HG02623 (cell line): ENCODE results near the gene TBC1D25.

Source experiments
- ATAC-seq: cut with Tn5 transposase; IDR thresholded peaks from one replicate; pipeline ENCODE4 v1.9.1; 2021; ENCODE audit warnings: moderate library complexity; ENCODE audit not compliant: unreplicated experiment

Gene TBC1D25

DNA sequence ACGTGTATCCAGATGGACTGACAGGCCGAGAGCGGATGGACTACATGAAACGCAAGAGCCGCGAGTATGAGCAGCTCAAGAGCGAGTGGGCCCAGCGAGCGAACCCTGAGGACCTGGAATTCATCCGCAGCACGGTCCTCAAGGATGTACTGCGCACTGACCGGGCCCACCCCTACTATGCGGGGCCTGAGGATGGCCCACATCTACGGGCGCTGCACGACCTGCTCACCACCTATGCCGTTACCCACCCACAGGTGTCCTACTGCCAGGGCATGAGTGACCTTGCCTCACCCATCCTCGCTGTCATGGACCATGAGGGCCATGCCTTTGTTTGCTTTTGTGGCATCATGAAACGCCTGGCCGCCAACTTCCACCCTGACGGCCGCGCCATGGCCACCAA, 20.1 kb downstream of the TBC1D25 start:
- no peak for ATAC-seq

DNA sequence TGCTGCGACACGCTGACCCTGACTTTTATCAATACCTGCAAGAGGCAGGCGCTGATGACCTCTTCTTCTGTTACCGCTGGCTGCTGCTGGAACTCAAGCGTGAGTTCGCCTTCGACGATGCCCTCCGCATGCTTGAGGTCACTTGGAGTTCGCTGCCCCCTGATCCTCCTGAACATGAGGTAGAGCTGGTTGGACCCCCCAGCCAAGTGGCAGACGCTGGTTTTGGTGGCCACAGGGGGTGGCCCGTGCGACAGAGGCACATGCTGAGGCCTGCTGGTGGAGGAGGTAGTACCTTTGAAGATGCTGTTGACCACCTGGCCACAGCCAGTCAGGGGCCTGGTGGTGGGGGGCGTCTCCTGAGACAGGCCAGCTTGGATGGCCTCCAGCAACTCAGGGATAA, 20.5 kb downstream of the TBC1D25 start:
- no peak for ATAC-seq

DNA sequence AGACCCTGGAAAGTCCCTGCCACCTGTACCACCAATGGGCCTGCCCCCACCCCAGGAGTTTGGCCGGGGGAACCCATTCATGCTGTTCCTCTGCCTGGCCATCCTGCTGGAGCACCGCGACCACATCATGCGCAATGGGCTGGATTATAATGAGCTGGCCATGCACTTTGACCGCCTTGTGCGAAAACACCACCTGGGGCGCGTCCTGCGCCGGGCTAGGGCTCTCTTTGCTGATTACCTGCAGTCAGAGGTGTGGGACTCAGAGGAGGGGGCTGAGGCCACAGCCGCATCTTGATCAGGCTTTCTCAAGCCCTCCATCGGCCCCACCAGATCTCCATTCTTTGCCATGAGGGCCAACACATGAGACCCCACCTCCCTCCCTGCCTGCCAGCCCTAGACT, 21.2 kb downstream of the TBC1D25 start:
- ATAC-seq = no peak

DNA sequence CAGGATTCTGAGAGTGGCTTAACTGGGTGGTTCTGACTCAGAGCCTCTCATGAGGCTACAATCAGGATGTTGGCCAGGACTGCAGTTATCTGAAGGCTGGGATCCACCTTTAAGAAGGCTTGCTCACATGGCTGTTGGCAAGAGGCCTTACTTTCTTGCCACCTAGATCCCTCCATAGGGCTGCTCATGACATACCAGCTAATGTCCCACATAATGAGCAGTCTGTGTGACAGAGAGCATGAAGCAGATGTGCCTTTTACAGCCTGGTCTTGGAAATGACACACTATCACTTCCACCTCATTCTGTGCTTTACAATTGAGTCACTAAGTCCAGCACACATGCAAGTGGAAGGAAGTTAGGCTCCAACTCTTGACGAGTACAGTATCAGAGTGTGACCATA, 30.4 kb downstream of the TBC1D25 start:
- ATAC-seq = no peak

DNA sequence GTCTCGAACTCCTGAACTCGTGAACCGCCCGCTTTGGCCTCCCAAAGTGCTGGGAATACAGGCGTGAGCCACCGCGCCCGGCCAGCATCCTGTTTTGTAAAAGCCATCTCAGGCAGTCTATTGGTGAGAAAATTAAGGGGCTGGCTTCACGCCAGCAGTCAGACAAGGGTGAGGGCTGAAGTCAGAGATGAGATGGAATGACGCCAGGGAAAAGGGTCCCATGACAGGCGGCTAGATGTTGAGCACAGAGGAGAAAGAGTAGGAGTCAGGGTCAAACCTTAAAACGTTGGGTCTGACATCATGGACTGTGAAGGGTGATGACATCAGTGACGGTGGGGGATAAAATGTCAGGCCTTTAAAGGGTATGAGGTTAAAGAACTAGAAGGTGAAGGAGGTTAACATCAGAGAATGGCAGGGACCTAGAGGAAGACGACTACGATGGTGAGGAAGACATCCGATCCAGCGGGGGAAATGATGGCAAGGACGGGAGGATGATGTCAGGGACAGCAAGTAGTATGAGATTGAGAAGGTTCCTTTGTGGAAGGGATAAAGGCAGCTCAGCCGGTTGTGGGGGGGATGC, 34.3 kb downstream of the TBC1D25 start:
- ATAC-seq = no peak

DNA sequence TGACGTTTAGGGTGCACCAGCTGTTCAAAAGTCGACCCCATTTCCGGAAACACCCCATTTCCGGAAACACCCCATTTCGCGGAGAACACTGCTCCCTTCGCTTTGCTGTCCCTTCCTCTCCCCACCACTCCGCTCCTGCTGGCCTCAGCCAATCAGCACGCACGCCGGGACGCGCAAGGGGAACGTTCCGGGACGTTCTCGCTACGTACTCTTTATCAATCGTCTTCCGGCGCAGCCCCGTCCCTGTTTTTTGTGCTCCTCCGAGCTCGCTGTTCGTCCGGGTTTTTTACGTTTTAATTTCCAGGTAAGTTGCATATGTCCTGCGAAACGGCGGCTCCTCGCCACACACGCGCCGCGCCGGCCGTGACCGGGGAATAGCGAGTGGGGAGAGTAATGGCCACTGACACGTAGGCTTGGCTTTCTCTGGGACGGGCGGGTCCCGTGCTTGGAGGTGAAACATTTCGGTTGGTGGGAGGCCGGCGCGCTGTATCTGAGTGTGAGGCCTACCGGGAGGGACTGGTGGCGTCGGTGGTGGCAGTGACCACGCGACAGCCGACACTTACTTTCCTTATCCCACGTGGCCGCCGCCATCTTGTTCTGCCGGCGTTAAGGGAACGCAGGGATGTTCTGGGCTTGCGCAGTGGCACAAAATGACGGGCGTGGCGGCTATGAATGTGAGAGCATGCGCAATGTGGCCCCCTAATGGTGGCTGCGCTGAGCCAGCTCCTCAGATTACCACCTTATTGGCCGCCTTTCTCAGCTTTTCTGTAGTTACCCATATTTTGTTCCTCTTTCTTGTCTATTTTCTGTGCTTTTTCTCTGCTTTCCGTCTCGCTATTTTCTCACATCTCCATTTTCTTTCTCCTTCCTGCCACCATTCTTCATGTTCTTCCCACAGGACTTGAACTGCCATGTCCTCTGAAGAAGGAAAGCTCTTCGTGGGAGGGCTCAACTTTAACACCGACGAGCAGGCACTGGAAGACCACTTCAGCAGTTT, 35.1 kb downstream of the TBC1D25 start, which contains the start of gene RBM3:
Gene RBM3 (plus strand): TSS at position 215 of the 997 bp plus-strand sequence. CDS start 697 bp downstream, at position 912.
- peak; percentile 85 for ATAC-seq

DNA sequence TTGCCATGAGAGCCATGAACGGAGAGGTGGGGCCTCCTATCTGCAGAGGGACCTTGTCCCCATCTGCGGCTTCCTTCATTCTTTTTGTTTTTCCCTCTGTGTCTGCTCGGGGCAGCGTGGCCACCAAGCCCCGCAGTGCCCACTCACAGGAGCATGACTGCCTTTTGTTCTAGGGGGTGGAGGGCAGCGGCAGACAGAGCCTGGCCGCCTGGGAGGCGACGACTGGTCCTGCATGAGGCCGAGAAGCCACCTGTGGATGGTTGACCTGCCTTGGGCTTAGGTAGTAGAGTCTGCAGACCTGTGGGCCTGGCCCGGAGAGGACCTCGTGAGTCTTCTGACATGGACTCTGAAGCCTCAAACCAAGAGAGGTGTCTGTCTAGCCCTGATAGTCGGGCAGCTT, 36.1 kb downstream of the TBC1D25 start:
- no peak for ATAC-seq

DNA sequence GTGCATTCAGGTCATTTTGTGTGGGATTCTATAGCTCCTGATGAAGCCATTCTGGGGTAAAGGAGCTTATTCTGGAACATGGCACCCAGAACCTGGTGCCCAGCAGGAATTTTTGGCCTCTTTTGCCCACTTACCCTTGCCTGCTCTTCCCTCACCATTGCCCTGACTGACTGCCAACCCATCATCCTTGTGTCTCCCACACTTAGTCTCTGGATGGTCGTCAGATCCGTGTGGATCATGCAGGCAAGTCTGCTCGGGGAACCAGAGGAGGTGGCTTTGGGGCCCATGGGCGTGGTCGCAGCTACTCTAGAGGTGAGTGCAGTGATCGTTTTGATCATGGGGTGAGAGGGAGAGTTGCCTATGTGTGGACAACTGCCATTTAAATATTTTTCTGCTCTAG, 36.6 kb downstream of the TBC1D25 start:
- ATAC-seq = no peak

DNA sequence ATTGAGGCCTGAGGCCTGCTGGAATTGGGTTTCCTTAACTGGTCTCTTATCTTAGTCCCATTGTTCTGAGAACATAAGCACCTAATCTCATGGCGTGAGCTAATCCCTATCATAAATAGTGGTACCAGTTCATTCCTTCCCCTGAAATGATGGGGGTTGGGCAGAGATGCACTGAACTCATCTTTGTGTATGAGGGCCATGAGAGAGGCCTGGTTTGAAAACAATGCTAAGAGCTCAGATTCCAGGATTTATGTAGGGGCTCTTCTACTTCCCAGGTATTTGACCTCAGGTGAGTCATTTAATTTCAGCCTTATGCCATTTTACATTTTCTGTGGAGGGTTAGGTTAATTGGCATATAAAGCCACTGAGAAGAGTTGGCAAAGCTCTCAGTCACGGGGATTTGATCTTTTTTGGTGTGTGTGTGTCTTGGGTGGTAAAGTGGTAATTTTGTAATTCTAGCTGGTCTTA, 39.2 kb downstream of the TBC1D25 start:
- no peak for ATAC-seq

DNA sequence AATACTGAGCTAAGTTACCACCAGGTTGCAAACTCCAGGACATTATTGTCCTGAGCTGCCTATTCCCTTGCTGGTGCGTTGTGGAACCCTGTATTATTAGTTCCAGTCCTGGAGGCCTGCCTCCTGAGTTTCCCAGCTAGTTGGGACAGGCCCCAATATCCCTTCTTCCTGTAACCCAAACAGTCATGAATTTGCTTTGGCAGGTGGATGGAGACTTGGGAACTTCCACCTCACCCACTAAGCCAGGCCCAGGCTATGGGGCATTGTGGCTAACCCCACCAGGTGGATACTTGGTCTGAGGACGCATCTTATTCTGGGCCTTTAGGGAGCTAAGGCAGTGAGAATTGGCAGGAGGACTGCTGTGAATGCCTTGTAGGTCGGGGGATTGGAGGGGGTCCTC, 39.7 kb downstream of the TBC1D25 start:
- no peak for ATAC-seq

DNA sequence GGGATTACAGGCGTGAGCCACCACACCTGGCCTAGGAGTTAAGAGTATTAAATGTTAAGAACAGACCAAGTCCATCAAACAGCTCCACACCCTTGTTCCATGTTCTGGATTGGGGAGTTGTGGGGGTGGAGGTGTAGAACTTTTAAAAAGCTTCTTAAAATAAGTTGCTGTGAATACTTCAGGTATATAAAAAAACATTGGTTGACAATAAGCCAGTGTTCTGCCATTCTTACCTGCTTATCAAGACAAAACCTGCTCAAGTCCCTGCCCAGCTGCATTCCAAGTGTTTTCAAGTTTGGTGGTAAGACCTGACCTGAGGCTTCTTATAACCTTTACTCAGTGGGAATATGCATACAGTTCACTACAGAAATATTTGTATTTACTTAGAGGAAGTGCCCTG, 41.1 kb downstream of the TBC1D25 start:
- ATAC-seq = no peak

DNA sequence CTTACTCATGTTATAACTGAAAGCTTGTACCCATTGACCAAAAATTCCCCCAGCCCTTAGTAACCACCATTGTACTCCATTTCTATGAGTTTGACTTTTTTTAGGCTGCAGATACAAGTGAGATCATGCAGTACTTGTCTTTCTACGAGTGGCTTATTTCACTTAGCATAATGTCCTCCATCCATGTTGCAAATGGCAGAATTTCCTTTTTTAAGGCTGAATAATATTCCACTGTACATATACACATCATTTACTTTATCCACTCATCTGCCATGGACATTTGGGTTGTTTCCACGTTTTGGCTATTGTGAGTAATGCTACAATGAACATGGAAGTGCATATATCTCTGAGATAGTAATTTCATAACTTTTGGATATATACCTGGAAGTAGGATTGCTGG, 45.2 kb downstream of the TBC1D25 start:
- ATAC-seq = no peak

DNA sequence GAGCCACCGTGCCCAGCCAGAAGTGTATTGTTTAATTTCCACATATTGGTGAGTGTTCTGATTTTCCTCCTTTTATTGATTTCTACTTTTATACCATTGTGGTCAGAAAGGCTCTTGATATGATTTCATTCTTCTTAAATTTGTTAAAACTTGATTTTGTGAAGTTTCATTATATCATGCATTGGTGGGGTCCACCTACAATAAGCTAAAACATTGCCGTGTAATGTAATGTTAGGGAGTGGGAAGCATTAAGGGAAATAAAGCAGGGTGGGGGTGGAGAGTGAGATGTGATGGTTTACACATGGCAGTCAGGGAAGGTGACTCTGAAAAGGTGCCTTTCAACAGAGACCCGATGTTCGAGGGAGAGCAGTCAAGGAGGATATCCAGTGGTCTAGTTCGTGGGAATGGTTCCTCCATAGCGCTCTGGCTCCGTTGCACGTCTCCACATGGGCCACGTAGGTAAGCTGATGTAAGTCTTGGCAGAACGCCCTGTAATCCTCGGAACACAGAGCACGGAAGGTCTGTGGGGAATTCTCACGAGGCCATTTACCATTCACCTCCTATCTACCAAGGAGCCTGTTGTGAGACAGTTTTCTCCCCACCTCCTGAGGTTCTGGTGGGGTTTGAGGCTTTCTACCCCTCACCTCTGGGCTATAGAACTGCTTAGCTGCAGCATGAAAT, 50.1 kb downstream of the TBC1D25 start:
- no peak for ATAC-seq

DNA sequence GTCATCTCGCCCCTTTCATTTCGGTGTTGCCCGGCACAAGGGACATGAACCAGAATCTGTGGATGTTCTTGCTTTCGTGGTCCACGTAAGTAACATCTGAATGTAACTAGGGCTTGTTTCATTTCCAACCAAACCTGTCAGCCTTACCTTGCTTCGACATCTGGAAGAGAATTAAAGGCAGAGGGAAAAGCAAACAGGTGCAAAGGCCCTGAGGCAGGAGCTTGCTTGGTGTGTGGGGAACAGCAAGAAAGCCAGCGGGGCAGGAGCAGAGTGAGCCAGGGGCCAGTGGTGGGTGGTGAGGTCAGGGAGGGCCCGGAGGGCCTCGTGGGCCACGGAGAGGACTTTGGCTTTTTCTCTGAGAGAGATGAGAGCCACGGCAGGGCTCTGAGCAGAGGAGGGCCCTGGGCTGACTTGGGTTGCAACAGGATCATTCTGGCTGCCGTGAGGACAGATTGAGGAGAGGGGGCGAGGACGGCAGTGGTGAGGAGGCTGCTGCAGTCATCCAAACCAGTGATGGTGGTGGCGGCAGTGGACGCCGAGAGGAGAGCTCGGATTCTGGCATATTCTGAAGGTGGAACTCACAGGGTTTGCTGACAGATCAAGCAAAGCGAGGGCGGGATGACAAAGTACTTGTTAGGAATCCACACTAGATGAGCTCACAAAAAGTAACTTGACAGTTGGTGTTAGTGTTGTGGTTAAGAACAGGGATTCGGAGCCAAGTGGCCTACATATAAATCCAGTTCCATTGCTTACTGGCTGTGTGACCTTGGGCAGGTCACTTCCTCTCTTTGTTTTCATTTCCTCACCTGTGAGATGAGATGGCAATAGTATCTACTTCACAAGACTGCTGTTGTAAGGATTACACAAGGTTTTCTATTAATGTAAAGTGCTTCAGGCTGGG, 50.9 kb downstream of the TBC1D25 start:
- no peak for ATAC-seq

DNA sequence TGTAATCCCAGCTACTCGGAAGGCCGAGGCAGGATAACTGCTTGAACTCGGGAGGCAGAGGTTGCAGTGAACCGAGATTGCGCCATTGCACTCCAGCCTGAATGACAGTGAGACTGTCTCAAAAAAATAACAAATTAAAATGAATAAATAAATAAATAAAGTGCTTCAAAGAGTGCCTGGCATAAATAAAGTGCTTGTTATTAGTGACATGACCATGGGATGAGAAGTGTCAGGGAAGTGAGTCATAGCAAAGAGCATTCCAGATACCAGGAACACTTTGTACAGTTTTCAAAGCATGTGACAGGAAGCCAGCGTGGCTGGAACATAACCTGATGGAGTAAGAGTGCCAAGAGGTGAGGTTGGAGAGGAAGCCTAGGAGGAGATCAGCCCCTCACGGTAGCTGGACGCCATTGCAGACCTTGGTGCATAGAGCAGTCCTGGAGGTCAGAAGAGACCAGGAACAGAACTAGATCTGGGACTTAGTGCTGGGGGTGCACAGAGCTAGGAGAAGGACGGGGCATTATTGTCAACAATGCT, 51.8 kb downstream of the TBC1D25 start:
- ATAC-seq = no peak

DNA sequence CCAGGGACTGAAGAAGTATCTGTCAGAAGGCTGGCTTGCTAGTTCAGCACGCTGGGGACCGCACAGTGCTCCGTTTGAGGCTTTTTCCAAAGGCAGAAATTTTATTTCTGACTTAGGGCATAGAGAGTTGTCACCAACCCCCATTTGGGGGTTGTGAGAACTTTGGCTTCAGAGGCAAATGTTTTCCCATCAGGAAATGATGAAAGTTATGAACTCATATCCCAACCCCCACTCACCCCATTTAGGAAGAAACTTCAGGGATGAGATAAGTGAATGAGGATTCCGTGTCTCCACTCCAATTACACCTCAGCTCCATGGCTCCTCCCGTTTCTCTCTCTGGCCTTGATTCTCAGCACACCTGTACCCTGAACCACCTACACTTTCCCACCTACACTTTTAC, 53.5 kb downstream of the TBC1D25 start:
- ATAC-seq = no peak

DNA sequence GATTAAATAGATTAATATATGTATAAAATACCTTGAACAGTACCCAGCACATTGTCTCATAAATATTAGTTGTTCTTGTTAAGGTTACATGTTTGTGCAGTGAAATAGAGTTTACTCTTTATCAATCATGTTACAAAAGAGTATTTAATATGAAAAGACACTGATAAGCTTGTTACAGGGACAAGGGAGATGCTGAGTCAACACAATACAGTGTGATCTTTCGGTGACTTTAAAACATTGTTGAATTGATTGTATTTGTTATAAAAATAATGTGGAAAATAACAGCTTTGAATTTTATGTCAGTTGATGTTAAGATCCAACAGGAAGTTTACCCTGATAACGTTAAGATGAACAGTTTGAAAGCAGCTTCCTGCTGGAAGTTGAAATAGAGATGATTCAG, 56.4 kb downstream of the TBC1D25 start:
- no peak for ATAC-seq

DNA sequence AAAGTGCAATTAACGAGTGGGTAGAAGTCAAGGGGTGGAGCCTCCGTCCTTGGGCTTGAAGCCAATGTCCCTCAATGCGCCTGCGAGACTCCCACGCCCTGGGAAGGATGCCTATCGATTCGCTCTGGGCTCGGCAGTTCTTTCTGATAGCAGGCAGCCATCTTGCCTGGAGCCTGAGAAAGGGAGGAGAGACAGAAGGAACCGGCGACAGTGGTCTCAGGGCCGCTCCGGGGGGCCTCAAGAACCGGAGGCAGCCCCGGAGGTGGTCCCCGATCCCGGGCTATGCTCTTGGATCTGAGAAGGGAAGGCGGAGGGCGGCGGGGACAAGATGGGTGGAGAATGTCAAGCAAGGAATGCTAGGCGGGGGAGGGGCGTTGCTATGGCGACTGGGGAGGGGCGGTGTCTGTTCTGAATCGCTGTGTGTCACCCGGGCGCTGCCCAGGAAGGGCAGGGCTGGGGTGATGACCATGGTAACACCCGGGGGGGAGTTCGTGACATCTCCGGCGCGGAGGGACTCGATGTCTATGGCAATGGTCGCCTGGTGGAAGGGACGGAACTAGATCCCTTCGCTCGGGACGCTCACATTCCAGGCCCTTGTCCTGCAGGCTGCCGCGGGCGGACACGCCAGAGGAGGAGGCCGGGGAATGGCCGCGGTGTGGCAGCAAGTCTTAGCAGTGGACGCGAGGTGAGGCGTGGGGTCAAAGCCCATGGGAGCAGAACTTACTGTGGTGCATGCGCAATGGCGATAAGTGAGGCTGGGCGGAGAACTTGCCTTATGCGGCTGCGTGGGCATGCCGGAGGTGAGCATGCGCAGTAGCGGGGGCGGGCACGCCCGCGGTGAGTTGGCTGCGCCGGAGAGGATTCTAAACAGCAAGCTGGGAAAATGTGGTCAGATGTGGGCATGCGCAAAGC, 58.1 kb downstream of the TBC1D25 start, which contains the start of gene WDR13:
Gene WDR13 (plus strand): TSS at position 140 of the 912 bp plus-strand sequence. CDS start 505 bp downstream, at position 645.
- peak; percentile 73 for ATAC-seq

DNA sequence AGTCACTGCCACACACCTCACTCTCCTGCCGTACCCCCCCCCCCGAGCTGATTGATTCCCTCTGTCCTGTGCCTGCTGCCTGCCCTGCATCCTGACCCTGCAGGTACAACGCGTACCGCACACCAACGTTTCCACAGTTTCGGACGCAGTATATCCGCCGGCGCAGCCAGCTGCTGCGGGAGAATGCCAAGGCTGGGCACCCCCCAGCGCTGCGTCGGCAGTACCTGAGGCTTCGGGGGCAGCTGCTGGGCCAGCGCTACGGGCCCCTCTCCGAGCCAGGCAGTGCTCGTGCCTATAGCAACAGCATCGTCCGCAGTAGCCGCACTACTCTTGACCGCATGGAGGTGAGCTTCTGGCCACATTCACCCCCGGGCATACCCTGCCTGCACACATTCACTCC, 59.1 kb downstream of the TBC1D25 start:
- ATAC-seq = no peak
